HG03097 (cell line): ENCODE data around the gene SPEF1.
A peak's percentile ranks its signal among the peaks of the same experiment; 100 is the strongest.
"Not testable (repeated sequence)": the region's sequence is repeated elsewhere in the genome, so short reads cannot be mapped to it uniquely, and the experiment has no call there.

Source experiments
- ATAC-seq: cut with Tn5 transposase; IDR thresholded peaks from one replicate; pipeline ENCODE4 v1.9.1; 2021; ENCODE audit not compliant: unreplicated experiment, low FRiP score

Gene SPEF1, protein sequence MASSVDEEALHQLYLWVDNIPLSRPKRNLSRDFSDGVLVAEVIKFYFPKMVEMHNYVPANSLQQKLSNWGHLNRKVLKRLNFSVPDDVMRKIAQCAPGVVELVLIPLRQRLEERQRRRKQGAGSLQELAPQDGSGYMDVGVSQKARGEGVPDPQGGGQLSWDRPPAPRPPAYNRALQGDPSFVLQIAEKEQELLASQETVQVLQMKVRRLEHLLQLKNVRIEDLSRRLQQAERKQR

DNA sequence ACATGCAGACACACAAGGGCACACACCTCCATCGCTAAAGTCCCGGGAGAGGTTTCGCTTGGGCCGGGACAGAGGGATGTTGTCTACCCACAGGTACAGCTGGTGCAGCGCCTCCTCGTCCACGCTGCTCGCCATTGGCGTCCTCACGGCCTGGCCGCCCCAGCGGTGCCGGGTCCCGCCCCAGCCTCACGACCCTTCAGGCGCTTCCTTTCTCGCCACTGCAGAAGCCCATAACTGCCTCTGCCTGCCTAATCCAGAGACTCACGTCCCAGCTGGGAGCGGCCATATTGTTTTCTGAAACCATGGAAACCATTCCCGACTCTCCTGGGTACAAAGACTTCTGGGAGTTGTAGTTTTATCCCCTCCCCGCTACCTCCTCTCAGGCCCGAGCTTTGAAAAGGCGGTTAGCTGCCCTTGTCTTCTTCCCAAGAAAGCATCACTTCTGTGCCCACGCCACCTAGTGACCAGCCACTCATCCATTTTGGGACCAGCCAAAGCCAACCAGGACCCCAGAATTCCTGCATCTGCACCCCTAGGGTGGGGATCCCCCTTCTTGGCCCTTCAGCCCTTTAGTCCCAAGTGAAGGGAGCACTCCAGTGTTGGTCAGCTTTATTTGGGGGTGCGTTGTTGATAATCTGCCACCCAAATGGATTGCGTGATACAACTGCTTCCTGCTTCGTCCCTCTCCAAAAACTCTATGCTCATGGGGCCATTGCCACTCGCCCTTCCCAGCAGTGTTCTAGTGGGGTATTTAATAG is at the start of gene SPEF1:
SPEF1 (minus strand) TSS at position 296 of the 758 bp plus-strand sequence; CDS start at position 135, 161 bp downstream.
- ATAC-seq: peak; percentile 40

DNA sequence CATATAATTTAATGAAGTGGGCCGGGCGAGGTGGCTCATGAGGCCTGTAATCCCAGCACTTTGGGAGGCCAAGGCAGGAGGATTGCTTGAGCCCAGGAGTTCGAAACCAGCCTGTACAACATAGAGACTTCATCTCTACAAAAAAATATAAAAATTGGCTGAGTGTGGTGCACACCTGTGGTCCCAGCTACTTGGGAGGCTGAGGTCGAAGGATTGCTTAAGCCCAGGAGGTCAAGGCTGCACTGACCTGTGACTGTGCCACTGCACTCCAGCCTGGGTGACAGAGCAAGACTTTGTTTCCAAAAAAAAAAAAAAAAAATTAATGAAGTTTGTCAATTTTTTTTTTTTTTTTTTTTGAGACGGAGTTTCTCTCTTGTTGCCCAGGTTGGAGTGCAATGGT is 48.6 kb upstream of the SPEF1 start:
- ATAC-seq: not testable (repeated sequence)

DNA sequence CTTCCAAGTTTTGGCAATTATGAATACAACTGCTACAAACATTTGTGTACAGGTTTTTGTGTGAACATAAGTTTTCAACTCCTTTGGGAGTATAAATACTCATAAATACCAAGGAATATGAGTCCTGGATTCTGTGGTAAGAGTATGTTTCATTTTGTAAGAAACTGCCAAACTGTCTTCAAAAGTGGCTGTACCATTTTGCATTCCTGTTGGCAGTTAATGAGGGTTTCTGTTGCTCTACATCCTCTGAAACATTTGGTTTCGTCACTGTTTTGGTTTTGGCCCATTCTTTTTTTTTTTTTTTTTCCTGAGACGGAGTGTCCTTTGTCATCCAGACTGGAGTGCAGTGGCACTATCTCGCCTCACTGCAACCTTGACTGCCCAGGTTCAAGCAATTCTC is 47.5 kb upstream of the SPEF1 start:
- no peak for ATAC-seq

DNA sequence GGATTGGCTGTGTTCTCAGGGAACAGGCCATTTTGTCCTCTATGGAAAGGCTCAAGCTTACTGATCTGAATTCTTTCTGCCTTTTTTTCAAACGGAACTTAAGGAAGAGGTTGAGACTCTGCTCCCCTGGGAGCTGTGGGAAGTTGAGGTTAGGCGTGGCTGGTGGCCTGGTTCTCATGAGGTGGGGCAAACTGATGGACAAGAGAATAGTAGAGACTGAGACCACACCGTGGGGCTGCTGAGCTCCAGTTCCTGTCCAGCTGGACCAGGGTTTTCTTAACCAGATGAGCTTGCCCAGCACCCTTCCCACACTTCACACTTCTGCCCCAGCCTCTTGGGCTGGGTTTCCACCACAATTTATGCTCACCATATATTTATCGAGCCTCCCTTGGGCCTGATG is 45.2 kb upstream of the SPEF1 start:
- no peak for ATAC-seq

DNA sequence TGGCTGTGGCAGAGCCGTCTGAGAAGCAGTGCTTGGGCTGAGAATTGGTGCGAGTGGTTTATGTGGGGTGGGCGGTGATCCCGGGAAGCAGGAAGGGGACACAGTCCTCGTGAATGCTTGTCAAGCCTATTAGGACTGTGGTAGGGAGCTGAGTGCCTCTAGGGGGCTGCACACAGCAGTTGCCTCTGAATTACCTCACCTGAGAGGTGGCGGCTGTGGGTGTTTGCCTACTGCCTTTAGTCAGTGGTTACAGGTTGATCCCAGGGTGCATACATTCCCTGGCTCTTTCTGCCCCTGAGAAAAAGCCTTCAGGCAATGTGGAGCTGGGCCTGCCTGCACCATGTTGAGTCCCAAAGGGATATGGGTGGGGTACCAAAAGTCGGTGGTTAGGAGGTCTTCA is 44.3 kb upstream of the SPEF1 start:
- no peak for ATAC-seq

DNA sequence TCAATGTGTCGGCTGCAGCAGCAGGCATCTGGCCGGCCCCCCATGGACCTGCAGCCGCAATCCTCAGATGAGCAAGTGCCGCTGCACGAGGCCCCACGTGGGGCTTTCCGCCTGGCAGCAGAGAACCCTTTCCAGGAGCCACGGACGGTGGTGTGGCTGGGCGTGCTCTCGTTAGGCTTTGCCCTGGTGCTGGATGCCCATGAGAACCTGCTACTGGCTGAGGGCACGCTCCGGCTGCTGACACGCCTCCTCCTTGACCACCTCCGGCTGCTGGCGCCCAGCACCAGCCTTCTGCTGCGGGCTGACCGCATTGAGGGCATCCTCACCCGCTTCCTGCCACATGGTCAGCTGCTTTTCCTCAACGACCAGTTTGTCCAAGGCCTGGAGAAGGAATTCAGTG is 42.6 kb upstream of the SPEF1 start:
- no peak for ATAC-seq

DNA sequence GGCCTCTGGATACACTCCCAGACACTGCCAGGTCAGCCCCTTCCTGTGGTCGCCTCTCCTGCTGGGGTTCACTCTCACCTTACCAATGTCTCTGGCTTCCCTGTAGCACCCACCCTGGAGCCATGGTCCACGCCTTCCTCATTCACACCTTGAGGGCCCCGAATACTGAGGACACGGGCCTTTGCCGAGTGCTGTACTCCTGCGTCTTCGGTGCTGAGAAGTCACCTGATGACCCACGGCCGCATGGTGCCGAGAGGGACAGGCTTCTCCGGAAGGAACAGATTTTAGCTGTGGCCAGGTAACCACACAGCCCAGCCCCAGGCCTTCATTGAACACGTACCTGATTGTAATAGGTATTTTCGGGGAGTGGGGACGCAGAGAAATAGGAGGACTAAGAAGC is 40.7 kb upstream of the SPEF1 start:
- ATAC-seq: no peak

DNA sequence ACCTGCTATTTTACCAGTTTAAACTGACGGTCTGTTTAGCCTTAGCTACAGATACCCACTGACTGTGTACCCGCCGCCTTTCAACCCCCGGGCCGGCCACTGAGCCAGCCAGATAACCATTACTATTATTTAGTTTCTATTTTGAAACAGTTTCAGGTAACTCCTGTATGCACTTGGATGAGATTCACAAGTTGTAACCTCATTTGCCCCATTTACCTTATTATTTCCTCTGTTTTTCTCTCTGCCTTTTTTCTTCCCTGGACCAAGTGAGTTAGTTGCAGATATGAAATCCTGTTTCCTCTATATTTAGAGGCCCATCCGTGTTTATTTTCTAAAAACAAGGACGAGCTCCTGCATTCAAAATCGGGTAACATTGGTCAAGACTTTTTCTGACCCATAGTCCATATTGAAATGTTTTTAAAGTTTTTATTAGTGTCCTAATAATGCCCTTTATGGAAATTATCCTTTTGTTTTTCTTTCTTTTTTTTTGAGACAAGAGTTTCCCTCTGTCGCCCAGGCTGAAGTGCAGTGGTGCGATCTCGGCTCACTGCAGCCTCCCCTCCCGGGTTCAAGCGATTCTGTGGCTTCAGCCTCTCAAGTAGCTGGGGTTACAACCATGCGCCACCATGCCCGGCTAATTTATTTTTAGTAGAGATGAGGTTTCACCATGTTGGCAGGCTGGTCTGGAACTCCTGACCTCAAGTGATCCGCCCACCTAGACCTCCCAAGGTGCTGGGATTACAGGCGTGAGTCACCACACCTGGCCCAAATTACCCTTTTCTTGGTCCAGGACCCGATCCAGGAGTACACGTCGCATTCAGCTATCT is 39.9 kb upstream of the SPEF1 start:
- ATAC-seq: no peak

DNA sequence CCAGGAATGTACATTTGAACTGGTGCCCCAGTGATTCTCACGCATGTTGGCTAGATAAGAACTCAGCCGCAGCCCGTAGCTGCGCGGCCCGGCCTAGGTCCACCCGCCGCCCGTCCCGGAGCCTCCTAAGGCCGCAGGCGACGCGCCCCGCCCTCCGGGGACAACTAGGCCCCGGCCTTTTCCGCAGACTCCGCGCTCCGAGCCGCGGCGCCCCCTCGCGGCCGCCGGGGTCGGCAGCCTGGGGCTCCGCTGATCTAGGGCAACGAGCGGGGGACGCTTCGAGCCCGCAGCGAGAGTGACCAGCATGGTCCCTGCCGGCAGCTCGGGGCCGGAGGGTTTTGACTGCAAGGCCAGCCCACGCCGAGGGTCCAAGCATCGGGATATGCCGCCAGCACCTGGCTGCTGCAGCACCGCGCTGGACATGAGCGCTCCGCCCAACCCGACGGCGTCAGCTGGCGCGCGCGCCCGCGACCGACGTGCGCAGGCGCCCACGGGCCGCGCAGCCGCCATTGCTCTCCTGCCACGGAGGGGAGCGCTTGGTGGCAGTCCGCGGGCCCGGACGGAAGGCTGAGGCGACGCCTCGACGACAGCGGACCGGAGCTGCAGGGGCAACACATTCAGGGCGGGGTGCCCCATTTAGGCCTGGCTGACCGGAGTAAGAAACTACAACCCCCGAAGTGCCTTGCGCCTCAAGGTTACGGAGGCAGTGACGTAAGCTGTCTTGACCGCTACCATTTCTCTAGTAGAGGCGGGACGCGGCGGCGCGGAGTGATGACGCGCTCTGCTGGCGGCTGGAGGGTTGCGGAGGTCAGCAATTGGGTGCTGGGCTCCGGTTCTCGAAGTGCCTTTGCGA is 39.0 kb upstream of the SPEF1 start, which contains the start of gene AP5S1:
AP5S1 (plus strand) TSS at position 500 of the 853 bp plus-strand sequence. CDS start 1,571 bp downstream, outside the sequence.
- ATAC-seq: peak; percentile 71

DNA sequence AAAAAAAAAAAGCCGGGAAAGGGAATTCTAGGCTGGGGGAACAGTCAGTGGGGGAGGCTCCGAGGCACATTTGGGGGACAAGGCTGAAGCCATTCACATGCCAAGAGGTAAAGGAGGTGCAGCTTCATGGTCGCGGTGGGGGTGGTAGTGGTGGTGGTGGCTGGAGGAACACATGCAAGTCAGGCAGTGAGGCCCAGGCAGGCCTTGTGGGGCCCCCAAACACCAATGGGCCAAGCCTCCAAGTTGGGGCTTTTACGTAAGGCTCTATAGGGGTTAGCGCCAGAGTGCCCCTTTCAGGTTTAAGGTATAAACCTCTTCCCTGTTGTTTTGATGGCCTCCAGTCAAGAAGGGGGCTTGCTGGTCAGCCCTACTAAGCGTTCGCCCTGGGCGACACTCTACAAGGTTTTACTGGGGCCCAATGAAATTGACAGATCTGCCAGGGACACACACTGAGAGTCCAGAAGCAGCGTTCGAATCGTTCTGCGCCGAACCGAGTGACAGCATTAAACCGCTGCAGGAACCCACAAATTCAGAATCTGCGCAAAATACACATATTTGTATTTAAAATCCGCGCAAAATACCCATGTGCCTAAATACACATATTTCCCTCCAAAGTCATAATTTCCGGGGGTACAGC is 38.3 kb upstream of the SPEF1 start:
- ATAC-seq: no peak

DNA sequence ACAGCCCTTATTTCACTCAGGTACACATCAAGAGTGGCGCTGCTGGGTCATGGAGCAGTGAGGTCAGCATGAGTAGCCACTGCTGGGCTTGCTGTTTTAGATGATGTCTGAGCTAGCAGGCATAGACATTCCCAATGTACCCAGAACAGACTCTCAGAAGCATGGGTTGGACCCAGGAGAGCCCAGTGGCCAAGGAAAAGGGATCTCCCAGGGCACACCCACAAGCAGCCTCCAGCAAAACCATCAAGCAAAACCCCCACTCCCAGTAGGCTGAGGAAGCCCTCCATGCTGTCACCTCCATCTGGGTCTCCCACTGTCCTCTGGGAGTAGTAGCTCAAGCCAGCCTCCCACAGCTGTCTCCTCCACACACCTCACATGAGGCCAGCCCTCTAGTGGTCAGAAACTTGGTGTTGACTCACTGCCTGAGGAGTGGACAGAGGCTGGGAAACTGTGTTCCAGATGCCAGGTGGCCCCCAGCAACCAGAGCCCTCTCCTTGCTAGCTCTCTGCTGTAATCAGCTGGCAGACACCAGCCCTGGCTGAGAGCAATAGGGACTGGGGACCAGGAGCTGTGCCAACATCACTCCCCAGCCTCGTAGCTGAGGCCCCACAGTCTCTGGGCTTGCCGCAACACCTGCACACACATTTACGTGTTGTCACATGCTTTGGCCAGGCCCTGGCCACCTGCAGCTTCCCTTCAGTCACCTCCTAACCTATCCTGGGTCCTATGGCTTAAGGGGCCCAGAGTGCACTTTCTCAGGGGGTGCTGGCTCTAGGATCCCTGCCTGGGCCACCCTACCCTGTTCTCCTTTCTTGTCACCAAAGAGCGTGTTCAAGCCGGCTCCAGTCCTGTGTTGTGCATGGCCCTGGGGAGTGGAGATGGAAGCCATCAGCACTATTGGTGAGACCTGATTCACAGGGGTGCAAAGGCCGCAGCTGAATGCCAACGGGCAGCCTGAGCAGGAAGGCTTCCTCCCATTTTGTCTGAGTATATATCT is 37.2 kb upstream of the SPEF1 start:
- ATAC-seq: no peak

DNA sequence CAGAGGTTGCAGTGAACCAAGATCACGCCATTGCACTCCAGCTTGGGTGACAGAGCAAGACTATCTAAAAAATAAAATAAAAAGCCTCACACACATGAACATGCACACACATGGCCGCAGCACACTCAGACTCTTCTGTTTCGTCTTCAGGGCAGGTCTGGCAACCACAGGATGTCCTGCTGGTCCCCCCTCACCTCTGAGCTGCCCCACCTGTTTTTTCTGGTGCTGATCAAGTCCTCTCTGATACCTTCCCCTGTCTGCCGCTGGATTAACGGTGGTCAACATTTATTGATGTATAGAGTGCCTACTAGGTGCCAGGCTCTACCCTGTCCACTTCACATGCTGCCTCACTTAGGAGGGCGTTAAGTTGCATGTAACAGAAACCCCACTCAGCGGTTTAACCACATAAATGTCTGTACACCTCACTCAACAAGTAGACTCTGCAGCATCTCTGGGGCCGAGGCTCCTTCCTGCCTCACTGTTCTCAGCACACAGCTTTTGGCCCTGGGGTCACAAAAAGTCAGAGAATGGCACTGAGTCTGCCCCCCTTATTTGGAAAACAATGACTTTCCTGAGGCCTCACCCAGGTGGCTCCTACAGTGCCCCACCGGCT is 34.6 kb upstream of the SPEF1 start:
- ATAC-seq: no peak

DNA sequence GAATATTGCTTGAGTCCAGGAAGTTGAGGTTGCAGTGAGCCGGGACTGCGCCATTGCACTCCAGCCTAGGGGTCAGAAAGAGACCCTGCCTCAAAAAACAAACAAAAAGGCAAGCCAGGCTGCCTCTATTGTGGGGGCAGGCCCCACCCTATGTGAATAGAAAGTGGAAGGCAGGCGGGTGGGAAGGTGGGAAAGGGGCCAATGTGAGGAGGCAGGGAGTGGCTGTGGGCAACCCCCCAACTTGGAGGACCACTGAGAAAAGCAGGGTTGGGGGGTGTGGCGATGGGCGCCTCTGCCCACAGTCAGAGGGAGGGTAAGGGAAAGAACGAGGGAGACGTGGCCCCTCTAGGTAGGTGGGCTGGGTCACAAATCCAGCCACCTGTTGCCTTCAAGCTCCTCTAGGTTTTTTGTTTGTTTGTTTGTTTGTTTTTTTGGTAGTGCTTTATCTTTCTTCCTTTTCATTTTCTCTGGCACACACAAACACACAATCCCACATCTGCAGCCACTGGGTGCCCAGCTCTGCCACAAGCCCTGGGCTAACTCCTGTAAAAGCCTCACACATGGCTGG is 33.8 kb upstream of the SPEF1 start:
- no peak for ATAC-seq

DNA sequence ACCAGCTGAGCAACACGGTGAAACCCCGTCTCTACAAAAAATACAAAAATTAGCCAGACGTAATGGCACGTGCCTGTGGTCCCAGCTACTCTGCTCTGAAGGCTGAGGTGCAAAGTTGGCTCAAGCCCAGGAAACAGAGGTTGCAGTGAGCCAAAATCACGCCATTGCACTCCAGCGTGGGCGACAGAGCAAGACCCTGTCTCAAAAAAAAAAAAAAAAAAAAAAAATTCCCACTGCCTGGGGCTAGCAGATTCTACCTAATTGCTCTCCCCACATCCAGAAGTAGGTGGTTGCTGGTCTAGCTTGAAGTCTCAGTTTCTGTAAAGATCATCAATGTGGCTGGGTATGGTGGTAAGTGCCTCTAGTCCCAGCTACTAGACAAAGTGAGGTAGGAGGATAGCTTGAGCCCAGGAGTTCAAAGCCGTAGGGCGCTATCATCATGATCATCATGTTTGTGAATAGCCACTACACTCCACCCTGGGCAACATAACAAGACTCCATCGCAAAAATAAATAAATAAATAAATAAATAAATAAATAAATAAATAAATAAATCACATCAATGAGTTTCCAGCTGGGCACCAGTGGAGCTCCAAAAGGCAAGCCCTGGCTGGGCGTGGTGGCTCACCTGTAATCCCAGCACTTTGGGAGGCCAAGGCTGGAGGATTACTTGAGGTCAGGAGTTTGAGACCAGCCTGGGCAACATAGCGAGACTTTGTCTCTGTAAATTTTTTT is 32.8 kb upstream of the SPEF1 start:
- ATAC-seq: no peak

DNA sequence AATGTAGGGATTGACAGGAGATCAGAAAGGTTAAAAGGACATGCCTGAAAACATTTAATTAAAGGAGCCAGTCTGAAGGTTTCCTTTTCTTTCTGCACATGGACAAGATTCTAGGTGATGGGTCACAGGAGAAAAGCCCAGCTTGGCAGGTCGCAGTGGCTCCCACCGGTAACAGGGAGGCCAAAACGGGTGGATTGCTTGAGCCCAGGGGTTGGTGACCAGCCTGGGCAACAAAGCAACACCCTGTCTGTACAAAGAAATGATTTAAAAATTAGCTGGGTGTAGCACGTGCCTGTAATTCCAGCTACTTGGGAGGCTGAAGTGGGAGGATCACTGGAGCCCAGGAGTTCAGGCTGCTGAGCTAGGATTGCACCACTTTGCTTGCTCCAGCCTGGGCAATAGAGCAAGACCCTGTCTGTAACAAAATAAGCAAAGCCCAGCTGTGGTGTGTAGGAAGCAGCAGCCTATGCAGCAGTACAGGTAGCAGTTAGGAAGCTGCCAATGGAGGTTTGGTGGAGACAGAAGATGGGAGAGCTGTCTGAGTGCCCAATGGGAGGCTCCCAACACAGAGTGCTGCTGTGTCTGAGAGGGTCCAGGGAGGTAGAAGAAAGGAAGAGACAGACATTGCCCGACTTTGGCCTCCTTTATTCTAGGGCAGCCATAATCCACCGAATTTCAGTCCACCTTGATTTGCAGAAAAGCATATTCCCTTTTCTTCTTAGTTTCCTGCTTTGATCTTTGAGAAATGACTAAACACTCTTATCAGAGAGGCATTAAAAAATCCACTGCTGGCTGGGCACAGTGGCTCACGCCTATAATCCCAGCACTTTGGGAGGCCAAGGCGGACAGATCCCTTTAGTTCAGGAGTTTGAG is 32.0 kb upstream of the SPEF1 start:
- ATAC-seq: no peak

DNA sequence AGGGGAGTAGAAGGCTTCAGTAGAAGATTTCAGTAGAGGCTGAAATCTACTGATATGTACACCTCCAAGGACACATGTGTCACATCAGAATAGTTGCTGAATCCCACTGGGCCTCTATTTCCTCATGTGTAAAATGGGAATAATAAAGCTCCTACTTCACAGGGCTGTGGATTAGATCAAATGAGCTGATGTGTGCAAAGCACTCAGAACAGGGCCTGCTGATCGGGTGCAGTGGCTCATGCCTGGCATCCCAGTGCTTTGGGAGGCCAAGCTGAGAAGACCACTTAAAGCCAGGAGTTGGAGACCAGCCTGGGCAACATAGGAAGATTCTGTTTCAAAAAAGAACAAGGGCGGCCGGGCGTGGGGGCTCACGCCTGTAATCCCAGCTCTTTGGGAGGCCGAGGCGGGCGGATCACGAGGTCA is 31.0 kb upstream of the SPEF1 start:
- ATAC-seq: no peak
